ENCODE measurements around the gene MMP24OS.

Gene MMP24OS

DNA sequence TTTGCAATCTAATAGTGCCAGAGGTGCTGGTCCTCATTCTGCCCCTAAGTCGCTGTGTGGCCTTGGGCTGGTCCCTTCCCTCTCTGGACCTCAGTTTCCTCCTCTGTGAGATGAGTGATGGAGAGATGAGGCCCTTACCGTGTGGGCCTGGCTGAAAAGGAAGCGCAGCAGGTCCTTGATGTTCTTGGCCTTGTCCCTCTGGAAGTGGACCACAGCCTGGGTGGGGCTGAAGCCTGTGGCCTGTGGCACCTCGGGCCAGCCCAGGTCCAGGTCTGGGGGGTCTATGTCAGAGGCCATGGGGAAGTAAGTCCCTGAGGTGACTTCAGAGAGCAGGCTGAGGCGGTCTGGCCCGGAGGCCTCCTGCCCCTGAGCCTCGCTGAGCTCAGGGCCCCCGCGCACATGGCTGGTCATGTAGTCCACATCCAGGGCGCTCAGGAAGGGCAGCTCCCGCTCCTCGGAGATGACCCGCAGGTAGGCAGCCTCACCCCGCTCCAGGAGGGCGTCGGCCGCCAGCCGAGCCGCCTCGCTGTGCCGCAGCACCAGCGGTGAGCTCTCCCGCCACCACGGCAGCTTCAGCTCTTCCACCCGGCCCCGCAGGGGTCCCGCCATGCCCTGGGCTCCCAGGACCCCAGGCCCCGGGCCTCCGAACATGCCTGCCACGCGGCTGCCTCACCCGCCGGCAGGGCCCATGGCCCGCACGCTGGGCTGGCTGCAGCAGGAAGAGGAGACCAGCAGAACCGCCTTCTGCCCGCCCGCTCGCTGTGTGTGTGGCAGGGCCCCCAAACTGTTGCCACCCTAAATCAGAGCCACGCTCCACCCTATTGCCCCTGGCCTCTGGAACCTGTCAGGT, 14.0 kb upstream of the MMP24OS start, which contains the start of gene FAM83C:
FAM83C (minus strand) TSS at position 772 of the 850 bp plus-strand sequence; CDS start at position 651, 121 bp downstream.
- DNase-seq (ENCODE audit: low read depth), result no peak

- DNase-seq (ENCODE audit: low read depth), result no peak
These were observed 13.0 kb upstream of the MMP24OS start for GRCh38 chr20:35290887-35291417.

- no peak for DNase-seq (ENCODE audit: low read depth)
These were observed 12.4 kb upstream of the MMP24OS start for GRCh38 chr20:35290186-35290886.

DNA sequence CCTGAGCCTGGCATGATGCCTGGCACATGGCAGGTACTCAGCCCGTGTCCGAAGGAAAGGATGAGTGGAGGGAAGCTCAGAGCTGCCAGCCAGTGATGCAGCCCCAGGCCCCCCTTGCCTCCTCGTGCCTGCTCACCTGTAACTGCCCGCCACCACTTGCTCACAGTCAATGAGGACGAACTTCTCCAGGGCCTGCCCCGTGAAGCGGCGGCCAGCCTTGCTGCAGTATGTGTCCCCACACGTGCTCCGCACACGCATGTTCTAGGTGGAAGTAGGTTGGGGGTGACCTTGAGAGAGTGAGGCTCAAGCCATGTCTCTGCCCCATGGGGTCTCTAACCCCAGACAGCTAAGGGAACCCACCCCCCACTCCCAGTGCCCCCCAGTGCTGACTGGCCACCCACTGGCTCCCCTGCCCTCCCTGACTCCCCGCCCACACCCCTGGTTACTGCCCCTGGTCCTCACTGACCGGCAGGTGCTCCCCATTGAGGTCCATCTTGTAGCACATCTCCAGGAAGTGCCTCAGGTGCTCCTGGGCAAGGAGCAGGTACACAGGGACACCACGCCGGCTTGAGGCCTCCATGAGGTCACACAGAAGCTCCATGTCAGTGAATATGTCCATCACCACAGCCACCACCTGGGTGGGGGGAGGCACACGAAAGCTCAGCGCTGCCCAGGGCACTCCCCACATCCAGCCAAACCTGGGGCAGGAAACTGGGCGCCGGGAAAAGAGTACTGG, 10.6 kb upstream of the MMP24OS start:
- no peak for DNase-seq (ENCODE audit: low read depth)

GRCh38 chr20:35287509-35288324, 9.8 kb upstream of the MMP24OS start:
- no peak for DNase-seq (ENCODE audit: low read depth)

DNA sequence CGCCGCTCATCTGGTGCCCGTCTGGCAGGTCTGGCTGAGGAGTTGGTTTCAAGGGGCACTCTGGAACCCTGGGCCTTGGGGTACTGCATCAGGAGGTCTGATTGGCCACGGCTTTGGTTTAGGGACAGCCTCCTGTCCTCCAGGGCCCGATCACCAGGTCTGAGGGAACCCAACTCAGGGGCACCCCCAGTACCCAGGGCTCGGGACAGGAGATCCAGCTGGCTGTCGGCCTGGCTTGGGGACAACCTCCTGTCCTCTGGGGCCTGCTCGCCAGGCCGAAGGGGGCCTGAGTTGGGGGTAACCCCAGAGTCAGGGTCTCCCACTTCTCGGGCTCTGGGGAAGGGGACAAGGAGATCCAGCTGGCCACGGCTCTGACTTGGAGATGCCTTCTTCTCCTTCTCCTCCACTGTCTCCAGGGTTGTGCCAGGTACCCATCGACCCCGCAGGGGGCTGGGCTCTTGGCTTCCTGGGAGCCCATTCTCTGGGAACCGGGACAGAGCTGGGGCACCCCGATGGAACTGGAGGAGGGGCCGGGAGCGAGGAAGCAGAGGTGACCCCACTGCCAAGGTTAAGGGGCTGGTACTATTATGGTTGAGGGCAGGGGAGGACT, 9.1 kb upstream of the MMP24OS start:
- DNase-seq (ENCODE audit: low read depth), result no peak

DNA sequence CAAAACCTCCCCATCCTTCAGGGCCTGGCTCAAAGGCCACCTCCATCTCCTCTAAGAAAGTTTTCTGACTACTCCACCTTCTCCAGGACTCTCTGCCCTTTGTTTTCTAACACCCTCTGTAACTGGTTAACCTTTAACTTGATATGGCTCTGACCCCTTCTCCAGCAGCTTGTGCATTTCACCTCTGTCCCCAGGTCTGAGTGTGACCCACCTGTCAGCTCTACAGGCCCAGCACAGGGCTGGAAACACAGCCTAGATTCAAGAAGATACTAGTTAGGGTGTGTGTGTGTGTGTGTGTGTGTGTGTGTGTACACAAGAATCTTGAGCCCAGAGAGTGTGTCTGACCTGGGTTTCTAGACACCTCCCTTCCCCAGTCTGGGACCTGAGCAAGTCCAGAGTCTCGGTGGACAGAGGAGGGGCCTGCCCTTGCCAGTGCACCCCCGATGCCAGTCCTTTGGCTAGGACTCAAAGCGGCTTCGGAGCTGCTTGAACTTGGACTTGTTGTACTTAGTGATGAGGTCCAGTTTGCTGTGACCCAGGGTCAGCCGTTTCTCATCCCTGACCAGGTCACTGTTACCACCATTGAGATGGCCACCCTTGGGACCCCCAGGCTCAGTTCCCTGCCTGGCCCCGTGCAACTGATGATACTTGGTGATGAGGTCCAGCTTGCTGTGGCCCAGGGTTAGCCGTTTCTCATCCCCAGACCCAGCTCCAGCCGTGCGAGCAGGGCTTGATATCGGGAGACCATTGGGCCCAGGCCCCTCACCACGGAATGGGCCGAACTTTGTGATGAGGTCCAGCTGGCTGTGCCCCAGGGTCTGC, 8.4 kb upstream of the MMP24OS start:
- DNase-seq (ENCODE audit: low read depth), result no peak

DNA sequence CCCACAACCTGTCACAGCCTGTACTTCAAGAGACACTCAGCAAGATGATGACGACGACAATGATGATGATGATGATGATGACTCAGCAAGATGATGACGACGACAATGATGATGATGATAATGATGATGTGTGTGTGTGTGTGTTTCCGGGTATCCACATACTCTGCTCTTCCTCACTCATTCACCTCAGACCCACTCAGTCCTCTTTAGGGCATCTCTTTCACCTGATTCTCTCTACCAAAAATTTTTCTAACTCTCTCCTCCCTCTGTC, 7.8 kb upstream of the MMP24OS start:
- no peak for DNase-seq (ENCODE audit: low read depth)

DNA sequence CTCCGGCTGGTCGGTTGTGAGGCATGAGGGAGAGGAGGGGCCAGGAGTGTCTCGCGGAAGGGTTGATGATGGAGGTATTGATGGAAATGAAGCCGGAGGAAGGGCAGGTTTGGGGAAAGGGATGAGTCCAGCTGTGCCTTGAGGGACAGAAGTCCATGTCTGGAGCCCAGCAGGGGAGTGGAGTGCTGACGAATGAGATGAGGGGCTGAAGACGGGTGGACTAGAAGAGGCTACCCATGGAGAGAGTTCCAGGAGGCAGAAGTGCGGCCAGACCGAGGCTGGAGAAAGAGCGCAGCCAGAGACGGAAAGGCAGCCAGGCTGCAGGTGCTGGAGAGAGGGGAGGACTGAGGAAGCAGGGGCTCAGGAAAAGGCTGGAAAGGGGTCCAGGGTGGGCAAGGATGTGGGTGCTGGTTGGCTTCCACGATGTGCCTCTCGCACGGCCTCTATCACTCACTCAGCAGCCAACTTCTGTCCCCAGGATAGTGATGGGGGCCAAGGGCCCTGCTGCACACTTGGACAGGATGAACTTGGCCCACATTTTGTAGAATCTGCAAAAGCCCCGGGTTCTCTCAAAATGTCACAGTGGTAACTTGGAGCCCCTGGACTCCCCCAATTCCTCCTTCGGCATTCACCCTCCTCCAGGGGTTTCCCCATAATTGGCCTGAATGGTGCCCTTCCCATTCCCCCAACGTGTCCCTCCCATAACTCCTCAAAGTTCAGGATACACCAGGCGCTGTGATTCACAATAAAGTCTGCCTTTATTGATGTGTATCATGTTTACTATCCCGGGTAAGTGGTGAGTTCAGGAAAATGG, 7.3 kb upstream of the MMP24OS start:
- DNase-seq (ENCODE audit: low read depth), result no peak

DNA sequence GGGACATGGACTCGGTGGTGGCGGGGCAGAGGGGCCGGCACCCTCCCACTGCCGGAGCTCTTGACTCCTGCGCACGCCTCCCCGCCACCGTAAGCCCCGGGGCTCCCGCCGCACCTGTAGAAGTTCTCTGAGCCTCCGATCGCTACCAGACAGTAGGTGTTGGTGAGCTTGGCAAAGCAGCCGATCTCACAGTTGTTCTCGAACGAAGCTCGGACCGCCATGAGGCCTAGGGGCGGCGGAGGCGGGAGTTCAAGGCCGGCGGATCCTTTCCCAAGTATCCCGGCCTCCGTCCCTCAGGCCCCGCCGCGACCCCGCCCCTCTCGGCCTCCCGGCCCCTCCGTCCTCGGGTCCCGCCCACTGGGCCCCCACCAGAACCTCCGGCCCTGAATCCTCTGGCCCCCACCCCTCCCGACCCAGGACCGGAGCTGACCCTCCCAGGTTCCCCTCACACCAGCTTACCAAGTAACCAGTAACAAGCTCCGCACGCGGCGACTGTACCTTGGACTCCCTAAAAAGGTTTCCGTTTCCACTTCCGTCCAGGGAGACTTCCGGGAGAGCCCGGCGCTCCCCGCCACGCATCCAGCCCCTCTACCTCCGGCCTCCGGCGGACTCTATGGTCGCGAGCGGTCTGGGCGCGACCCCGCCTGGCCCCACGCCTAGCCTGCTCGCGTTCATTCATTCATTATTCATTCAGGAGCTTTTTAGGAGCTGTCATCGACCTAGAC, 6.5 kb upstream of the MMP24OS start, which contains the start of gene EIF6:
EIF6 (minus strand) TSS at position 506 of the 725 bp plus-strand sequence; CDS start at position 221, 285 bp downstream.
- DNase-seq (ENCODE audit: low read depth), result no peak

GRCh38 chr20:35283441-35284266, 5.7 kb upstream of the MMP24OS start:
- DNase-seq (ENCODE audit: low read depth), result no peak

GRCh38 chr20:35281506-35282101, 3.7 kb upstream of the MMP24OS start:
- DNase-seq (ENCODE audit: low read depth), result no peak

- no peak for DNase-seq (ENCODE audit: low read depth)
These were observed 2.6 kb upstream of the MMP24OS start for GRCh38 chr20:35280523-35280922.

DNA sequence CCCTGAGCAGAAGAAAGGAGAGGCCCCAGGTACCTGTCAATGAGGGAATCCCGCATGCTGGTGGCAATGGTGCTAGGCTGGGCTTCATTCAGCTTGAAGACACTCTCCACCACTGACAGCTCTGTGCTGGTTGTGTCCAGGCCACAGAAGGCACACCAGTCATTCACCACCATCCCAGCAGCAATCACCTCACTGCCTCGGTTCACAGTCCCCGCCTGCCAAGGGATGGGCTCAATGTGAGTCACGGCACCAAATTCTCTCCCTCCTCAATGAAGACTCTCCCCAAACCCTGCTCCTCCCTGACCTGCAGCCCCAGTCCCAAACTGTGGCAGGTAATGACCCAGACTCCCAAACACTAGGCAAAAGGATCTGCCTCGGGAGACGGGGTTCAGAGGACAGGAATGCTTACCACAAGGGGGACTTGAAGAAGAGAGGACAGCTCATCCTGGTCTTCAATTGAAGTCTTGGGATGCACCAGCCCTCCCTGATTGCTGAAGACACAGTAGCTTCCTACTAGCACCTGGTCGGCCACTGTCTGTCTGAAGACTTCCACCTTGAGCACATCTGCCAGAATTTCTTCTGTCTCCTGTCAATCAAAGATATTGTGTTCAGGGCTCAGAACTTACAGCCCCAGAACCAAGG, 1.7 kb upstream of the MMP24OS start:
- DNase-seq (ENCODE audit: low read depth), result no peak

- no peak for DNase-seq (ENCODE audit: low read depth)
These were observed 1.1 kb upstream of the MMP24OS start for GRCh38 chr20:35279040-35279439.

GRCh38 chr20:35277127-35277526, 795 bp downstream of the MMP24OS start:
- DNase-seq (ENCODE audit: low read depth), result no peak

- DNase-seq (ENCODE audit: low read depth), result no peak
These were observed 1.5 kb downstream of the MMP24OS start for GRCh38 chr20:35276408-35276807.
